ENCODE data around the gene ZNF219. TPM values are rescaled to one million over a fixed set of nuclear protein-coding genes. Genes with fewer than 3 reads are reported as not detected.
A peak's percentile ranks its signal among the peaks of the same experiment; 100 is the strongest.

The ZNF219 gene
- total and polyA plus RNA-seq, 2 donors (not counting 1 experiment from before 2014, with no cell fraction given), result 3.3 to 6.4 TPM

- DNase-seq (peak; percentile 47), ATAC-seq (ENCODE audit: low read depth) (no peak)
- Histone ChIP-seq H3K4me3 (ENCODE audit: control extremely low read depth in 1 of 5, extremely low read depth in 1 of 5, insufficient read depth in 1 of 5, low read depth in 2 of 5, low read length in 4 of 5) (peak overlapping the region in 3 of 5 experiments; percentile 23 to 36 (median 26)), H3K27ac (ENCODE audit: low read length in 2 of 2) (no peak overlapping the region), H3K4me1 (ENCODE audit: control insufficient read depth in 2 of 2, insufficient read depth in 2 of 2, low read length in 2 of 2) (peaks cover 13 to 18% of the 10 kb centered on the region in 2 donors), H2AFZ (ENCODE audit: insufficient read depth, low read depth, low read length, poor library complexity, severe bottlenecking) (peak overlapping the region; percentile 53), H3K9ac (ENCODE audit: low read length) (no peak overlapping the region), H3K79me2 (ENCODE audit: control insufficient read depth, insufficient read depth, low read length) (no peaks in the 10 kb centered on the region), H3K36me3 (replicated peaks in 1 of 2; ENCODE audit: control extremely low read depth in 1 of 2, control insufficient read depth in 1 of 2, extremely low read depth in 1 of 2, insufficient read depth in 2 of 2, low read length in 1 of 2) (no peaks in the 10 kb centered on the region), H3K9me3 (ENCODE audit: control extremely low read depth in 1 of 3, control insufficient read depth in 2 of 3, insufficient read depth in 1 of 3, low read length in 2 of 3) (no peaks in the 10 kb centered on the region), H4K20me1 (ENCODE audit: control insufficient read depth, insufficient read depth, low read length, poor library complexity, severe bottlenecking) (no peaks in the 10 kb centered on the region), H3K4me2 (replicated peaks; ENCODE audit: low read depth, low read length, poor library complexity, severe bottlenecking) (peak overlapping the region; percentile 68), H3K27me3 (replicated peaks in 1 of 4; ENCODE audit: control extremely low read depth in 1 of 4, control insufficient read depth in 3 of 4, insufficient read depth in 4 of 4, low read length in 3 of 4) (peaks cover 0 to 31% (median 18%) of the 10 kb centered on the region in 4 experiments)
- peak overlapping the region; percentile 59 for H3K27ac Mint-ChIP-seq
- intact Hi-C loops (cut with micrococcal nuclease), result no loop called here
- POLR2A ChIA-PET, result interaction anchor here (0.6 to 1.8 kb wide), 3 partner anchors 10 to 109 kb away, joined by 3 to 10 read pairs (median 4); no protein-coding TSS in a partner anchor
- peaks cover 26% of the 10 kb centered on the region for H3K27me3 Mint-ChIP-seq
- peak overlapping the region; percentile 78 for H3K4me3 Mint-ChIP-seq
- CTCF ChIA-PET, result interaction anchor here (1.0 to 7.5 kb wide), 9 partner anchors 6 to 82 kb away, joined by 3 to 171 read pairs (median 6); partner anchors contain the start of genes ARHGEF40 and TMEM253
- H3K4me1 Mint-ChIP-seq, result peaks cover 12% of the 10 kb centered on the region
- H3K9me3 Mint-ChIP-seq (ENCODE audit: insufficient read depth), result no peaks in the 10 kb centered on the region
- WGBS (ENCODE audit: insufficient coverage), result no CpG with 5 or more reads among the region's 19 CpGs
- no peak for TF ChIP-seq EZH2 (IDR thresholded peaks at IDR 0.05; ENCODE audit: borderline replicate concordance, insufficient read depth, low read depth, low read length, poor library complexity, severe bottlenecking)
- TF ChIP-seq CTCF (IDR thresholded peaks at IDR 0.05), result no peak
Measured at GRCh38 chr14:21097636-21098075, 799 bp downstream of the ZNF219 start.

DNA sequence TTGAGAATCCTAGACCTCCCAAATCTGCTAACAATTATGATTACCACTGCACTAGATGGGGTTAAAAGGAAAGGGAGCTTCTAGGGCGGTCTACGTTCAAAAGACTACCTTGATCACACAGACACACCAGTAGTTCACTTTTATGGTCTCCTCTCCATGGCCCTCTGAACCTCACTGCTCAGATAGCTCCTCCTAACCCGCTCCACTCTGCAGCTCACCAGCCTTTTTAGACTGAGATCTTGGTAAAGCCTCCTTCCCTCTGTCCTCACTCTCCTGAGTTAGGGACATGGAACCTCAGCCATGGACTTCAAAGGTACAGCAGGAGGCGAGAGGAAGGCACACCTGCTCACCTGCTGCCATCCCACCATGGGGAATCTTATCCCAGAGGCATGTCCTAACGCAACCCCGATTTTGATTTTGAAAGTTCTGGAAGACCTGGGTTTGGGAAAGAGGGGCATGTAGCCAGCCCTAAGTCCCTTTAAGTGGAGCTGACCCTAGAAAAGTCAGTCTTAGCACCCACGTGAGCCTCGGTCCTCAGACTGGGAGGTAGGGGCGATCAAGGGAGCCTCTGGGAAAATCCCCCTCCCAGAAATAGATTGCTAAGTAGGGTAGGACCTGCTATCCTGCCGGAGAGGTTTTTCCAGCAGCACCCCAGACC lies 1.3 kb downstream of the ZNF219 start:
- WGBS (ENCODE audit: insufficient coverage), result 100% methylated on average over 2 of the region's 10 CpGs
- DNase-seq, result no peak

More for the DNA sequence above, 1.3 kb downstream of the ZNF219 start:
- intact Hi-C loops (cut with micrococcal nuclease), result no loop called here
- Histone ChIP-seq H3K27ac (ENCODE audit: low read length in 2 of 2) (no peak overlapping the region), H3K9me3 (ENCODE audit: control extremely low read depth in 1 of 3, control insufficient read depth in 2 of 3, insufficient read depth in 1 of 3, low read length in 2 of 3) (no peaks in the 10 kb centered on the region), H3K4me1 (ENCODE audit: control insufficient read depth in 2 of 2, insufficient read depth in 2 of 2, low read length in 2 of 2) (peaks cover 13 to 23% of the 10 kb centered on the region in 2 donors), H3K4me2 (replicated peaks; ENCODE audit: low read depth, low read length, poor library complexity, severe bottlenecking) (peak overlapping the region; percentile 68), H4K20me1 (ENCODE audit: control insufficient read depth, insufficient read depth, low read length, poor library complexity, severe bottlenecking) (no peaks in the 10 kb centered on the region), H3K36me3 (replicated peaks in 1 of 2; ENCODE audit: control extremely low read depth in 1 of 2, control insufficient read depth in 1 of 2, extremely low read depth in 1 of 2, insufficient read depth in 2 of 2, low read length in 1 of 2) (no peaks in the 10 kb centered on the region), H3K79me2 (ENCODE audit: control insufficient read depth, insufficient read depth, low read length) (no peaks in the 10 kb centered on the region), H3K4me3 (ENCODE audit: control extremely low read depth in 1 of 5, extremely low read depth in 1 of 5, insufficient read depth in 1 of 5, low read depth in 2 of 5, low read length in 4 of 5) (peak overlapping the region in 2 of 5 experiments; percentile 26 to 36), H3K9ac (ENCODE audit: low read length) (no peak overlapping the region), H3K27me3 (replicated peaks in 1 of 4; ENCODE audit: control extremely low read depth in 1 of 4, control insufficient read depth in 3 of 4, insufficient read depth in 4 of 4, low read length in 3 of 4) (peaks cover 0 to 31% (median 18%) of the 10 kb centered on the region in 4 experiments), H2AFZ (ENCODE audit: insufficient read depth, low read depth, low read length, poor library complexity, severe bottlenecking) (peak overlapping the region; percentile 53)
- Mint-ChIP-seq H3K27me3 (peaks cover 26% of the 10 kb centered on the region), H3K9me3 (ENCODE audit: insufficient read depth) (no peaks in the 10 kb centered on the region), H3K4me1 (peaks cover 16% of the 10 kb centered on the region), H3K4me3 (peak overlapping the region; percentile 78), H3K27ac (peak overlapping the region; percentile 63)
- TF ChIP-seq CTCF (IDR thresholded peaks at IDR 0.05), result no peak
- TF ChIP-seq EZH2 (IDR thresholded peaks at IDR 0.05; ENCODE audit: borderline replicate concordance, insufficient read depth, low read depth, low read length, poor library complexity, severe bottlenecking), result no peak
- no peak for ATAC-seq (ENCODE audit: low read depth)
- CTCF ChIA-PET, result interaction anchor here (1.1 to 7.5 kb wide), 8 partner anchors 7 to 82 kb away, joined by 3 to 171 read pairs (median 14); partner anchors contain the start of genes ARHGEF40 and TMEM253
- POLR2A ChIA-PET, result interaction anchor here (1.8 kb wide), 1 partner anchor 26 kb away, joined by 10 read pairs; no protein-coding TSS in a partner anchor
